Panc1 (cell line): ENCODE measurements around the gene SLC9A8.

ENCODE experiments used
- CTCF ChIP-seq: fragments of 450-650 bp; IDR thresholded peaks from 2 replicates; pipeline ENCODE4 v1.5.1; 2017; ENCODE audit warnings: mild to moderate bottlenecking
- POLR2AphosphoS5 ChIP-seq: IDR thresholded peaks from 2 replicates; pipeline ENCODE4 v1.6.1; 2012; ENCODE audit warnings: mild to moderate bottlenecking, low read depth, low read length, moderate library complexity
- SIN3A ChIP-seq: IDR thresholded peaks from 2 replicates; pipeline ENCODE4 v1.6.1; 2012; ENCODE audit warnings: low read depth, mild to moderate bottlenecking, low read length, moderate library complexity, borderline replicate concordance; ENCODE audit not compliant: insufficient read depth
- TCF7L2 ChIP-seq: IDR thresholded peaks from 2 replicates; pipeline ENCODE4 v1.6.1; 2011; ENCODE audit warnings: mild to moderate bottlenecking, low read depth, low read length, inconsistent platforms

- TF ChIP-seq CTCF: no peak
- no peak for TF ChIP-seq POLR2AphosphoS5
- TF ChIP-seq TCF7L2: no peak
- no peak for TF ChIP-seq SIN3A
Observed at GRCh38 chr20:49880724-49881445, 68.3 kb downstream of the SLC9A8 start.
